H1 (cell line): ENCODE data around the gene F10.

Experiments used
- CTCF ChIP-seq, 3 experiments: IDR thresholded peaks; 1 replicate in 2 of 3; 2 replicates in 1 of 3; pipeline versions ENCODE4 v1.5.1 to v1.6.1; 2011; ENCODE audit warnings: low read length in 3 of 3, mild to moderate bottlenecking in 3 of 3, inconsistent platforms in 2 of 3, low read depth in 1 of 3, moderate library complexity in 1 of 3; ENCODE audit not compliant: insufficient read depth in 1 of 3; ENCODE audit errors: control extremely low read depth in 1 of 3
- GABPA ChIP-seq: IDR thresholded peaks from 2 replicates; pipeline ENCODE4 v1.6.1; 2011; ENCODE audit warnings: mild to moderate bottlenecking, low read length, moderate library complexity, borderline replicate concordance; ENCODE audit not compliant: insufficient read depth
- MAFK ChIP-seq: IDR thresholded peaks from 2 replicates; pipeline ENCODE4 v1.6.1; 2012; ENCODE audit warnings: low read depth, mild to moderate bottlenecking, improper control_type of control experiment, low read length
- NANOG ChIP-seq: IDR thresholded peaks from 2 replicates; pipeline ENCODE4 v1.6.1; 2011; ENCODE audit warnings: low read length, low read depth, mild to moderate bottlenecking, inconsistent platforms; ENCODE audit not compliant: insufficient read depth, poor library complexity, severe bottlenecking
- PHF8 ChIP-seq: fragments of 200-600 bp; sonication (generic); conservative IDR thresholded peaks from 2 replicates; pipeline ENCODE4 v1.7.1; 2012; ENCODE audit warnings: low read depth, mild to moderate bottlenecking, inconsistent platforms, low read length, moderate library complexity
- POLR2A ChIP-seq, 2 experiments: IDR thresholded peaks; 1 replicate in 1 of 2; 2 replicates in 1 of 2; pipeline ENCODE4 v1.6.1; 2011; ENCODE audit warnings: low read depth in 2 of 2, low read length in 2 of 2, mild to moderate bottlenecking in 2 of 2; ENCODE audit errors: control extremely low read depth in 1 of 2
- RFX5 ChIP-seq: IDR thresholded peaks from 2 replicates; pipeline ENCODE4 v1.6.1; 2011; ENCODE audit warnings: low read depth, low read length, improper control_type of control experiment, borderline replicate concordance
- SIN3A ChIP-seq, 2 experiments: IDR thresholded peaks in 1 of 2; conservative IDR thresholded peaks in 1 of 2; 2 replicates each; pipeline ENCODE4 v1.6.1; 2011 to 2012; ENCODE audit warnings: low read length in 2 of 2, improper control_type of control experiment in 1 of 2, low read depth in 1 of 2, mild to moderate bottlenecking in 1 of 2
- TAF1 ChIP-seq: IDR thresholded peaks from 2 replicates; pipeline ENCODE4 v1.6.1; 2011; ENCODE audit warnings: mild to moderate bottlenecking, low read depth, low read length
- USF2 ChIP-seq: IDR thresholded peaks from 2 replicates; pipeline ENCODE4 v1.6.1; 2011; ENCODE audit warnings: low read length, improper control_type of control experiment
- ZNF274 ChIP-seq: IDR thresholded peaks from 2 replicates; pipeline ENCODE4 v1.7.0; 2012; ENCODE audit warnings: low read length, borderline replicate concordance; ENCODE audit errors: extremely low read depth

DNA sequence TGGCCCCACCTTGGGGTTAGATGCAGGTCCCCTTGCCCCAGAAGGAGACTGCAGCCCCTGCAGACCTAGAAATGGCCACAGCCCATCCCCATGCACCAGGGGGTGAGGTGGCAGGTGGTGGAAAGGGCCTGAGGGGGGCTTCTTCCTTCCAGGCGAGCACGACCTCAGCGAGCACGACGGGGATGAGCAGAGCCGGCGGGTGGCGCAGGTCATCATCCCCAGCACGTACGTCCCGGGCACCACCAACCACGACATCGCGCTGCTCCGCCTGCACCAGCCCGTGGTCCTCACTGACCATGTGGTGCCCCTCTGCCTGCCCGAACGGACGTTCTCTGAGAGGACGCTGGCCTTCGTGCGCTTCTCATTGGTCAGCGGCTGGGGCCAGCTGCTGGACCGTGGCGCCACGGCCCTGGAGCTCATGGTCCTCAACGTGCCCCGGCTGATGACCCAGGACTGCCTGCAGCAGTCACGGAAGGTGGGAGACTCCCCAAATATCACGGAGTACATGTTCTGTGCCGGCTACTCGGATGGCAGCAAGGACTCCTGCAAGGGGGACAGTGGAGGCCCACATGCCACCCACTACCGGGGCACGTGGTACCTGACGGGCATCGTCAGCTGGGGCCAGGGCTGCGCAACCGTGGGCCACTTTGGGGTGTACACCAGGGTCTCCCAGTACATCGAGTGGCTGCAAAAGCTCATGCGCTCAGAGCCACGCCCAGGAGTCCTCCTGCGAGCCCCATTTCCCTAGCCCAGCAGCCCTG, 4.2 kb upstream of the F10 start:
- TF ChIP-seq TAF1 = no peak
- no peak for TF ChIP-seq NANOG
- no peak for TF ChIP-seq CTCF (IDR thresholded peaks at IDR 0.05; ENCODE audit: control extremely low read depth in 1 of 3, insufficient read depth in 1 of 3, low read depth in 1 of 3, low read length in 3 of 3)
- TF ChIP-seq PHF8 = no peak
- TF ChIP-seq USF2 = no peak
- no peak for TF ChIP-seq POLR2A (IDR thresholded peaks at IDR 0.05; ENCODE audit: control extremely low read depth in 1 of 2, low read depth in 2 of 2, low read length in 2 of 2)
- no peak for TF ChIP-seq ZNF274
- TF ChIP-seq RFX5 = no peak
- no peak for TF ChIP-seq GABPA
- TF ChIP-seq SIN3A (conservative IDR thresholded peaks at IDR 0.05 in 1 of 2, IDR thresholded peaks at IDR 0.05 in 1 of 2; ENCODE audit: low read depth in 1 of 2, low read length in 2 of 2) = no peak
- TF ChIP-seq MAFK = no peak
